HCT116 (cell line): ENCODE results near the gene HMCN1. TPM values are rescaled to one million over a fixed set of nuclear protein-coding genes. Genes with fewer than 3 reads are reported as not detected.

Experiments
- ATAC-seq: fragments of 200-7000 bp; cut with Tn5 transposase; 2 replicates; pipeline ENCODE4 v1.9.1; 2020; ENCODE audit warnings: mild to moderate bottlenecking, moderate library complexity
- BruUV-seq: library from RNA; stranded (reverse); fragments of 400-500 nt; replicated peaks from 2 replicates; lab custom pipeline; 2021; lab: Mats Ljungman, UMichigan
- CTCF ChIA-PET: fragments of 300-600 bp; sonication (Branson Sonifier 250); formaldehyde crosslinking; loops from one replicate; lab custom pipeline; 2021; ENCODE audit warnings: antibody characterized with exemption; lab: Charles Lee
- POLR2A ChIA-PET: fragments of 300-600, 350-600 bp; sonication (Branson Sonifier 250); formaldehyde crosslinking; loops from one replicate; lab custom pipeline; 2021; ENCODE audit warnings: antibody characterized with exemption; lab: Charles Lee
- RAD21 ChIA-PET, 2 experiments: fragments of 300-600 bp; sonication (Branson Sonifier 250); formaldehyde crosslinking; loops; one replicate each; lab custom pipeline; 2023; ENCODE audit warnings: low total read pairs in 2 of 2; ENCODE audit not compliant: uncharacterized antibody in 2 of 2, unreplicated experiment in 2 of 2, low non-redundant PET in 1 of 2; lab: Charles Lee
- DNase-seq: peaks from one replicate; pipeline ENCODE4 v3.0.0-alpha.2; 2010; ENCODE audit warnings: low read depth, low spot score
- H2AFZ ChIP-seq: fragments of 200-600 bp; shearing (Covaris generic), sonication (generic); 2 replicates; pipeline ENCODE4 v1.6.1; 2017; ENCODE audit warnings: low read depth, mixed run types, mixed read lengths, antibody characterized with exemption, low read length; ENCODE audit not compliant: poor library complexity, severe bottlenecking
- H3K27ac ChIP-seq: 2 replicates; pipeline ENCODE4 v1.5.1; 2012; ENCODE audit warnings: low read depth, low read length
- H3K27me3 ChIP-seq: fragments of 200-600 bp; sonication (generic); 2 replicates; pipeline ENCODE4 v1.6.1; 2016; ENCODE audit warnings: mixed run types, low read length, mixed read lengths; ENCODE audit not compliant: insufficient read depth
- H3K36me3 ChIP-seq, 2 experiments: fragments of 200-500 bp in 1 of 2; fragments of 200-600 bp in 1 of 2; sonication (Bioruptor generic) in 1 of 2; sonication (generic) in 1 of 2; 2 replicates each; pipeline versions ENCODE4 v1.5.1 to v1.6.1; 2014 to 2016; ENCODE audit warnings: low read length in 2 of 2, inconsistent platforms in 1 of 2, mixed read lengths in 1 of 2, mixed run types in 1 of 2; ENCODE audit not compliant: insufficient read depth in 2 of 2, control insufficient read depth in 1 of 2
- H3K4me1 ChIP-seq, 2 experiments: fragments of 200-600 bp in 1 of 2; sonication (generic) in 1 of 2; 2 replicates each; pipeline versions ENCODE4 v1.5.1 to v1.6.1; 2012 to 2017; ENCODE audit warnings: low read length in 2 of 2, inconsistent platforms in 1 of 2, mild to moderate bottlenecking in 1 of 2, mixed read lengths in 1 of 2, mixed run types in 1 of 2, moderate library complexity in 1 of 2; ENCODE audit not compliant: insufficient read depth in 2 of 2, control insufficient read depth in 1 of 2
- H3K4me2 ChIP-seq: fragments of 200-600 bp; sonication (generic); 2 replicates; pipeline ENCODE4 v1.6.1; 2017; ENCODE audit warnings: mixed run types, low read length, mixed read lengths
- H3K4me3 ChIP-seq, 2 experiments: fragments of 200-600 bp in 1 of 2; sonication (generic) in 1 of 2; replicated peaks in 1 of 2; 2 replicates each; pipeline ENCODE4 v1.5.1; 2011 to 2016; ENCODE audit warnings: low read length in 2 of 2, control low read depth in 1 of 2, low read depth in 1 of 2, mild to moderate bottlenecking in 1 of 2, mixed read lengths in 1 of 2, mixed run types in 1 of 2
- H3K79me2 ChIP-seq: fragments of 200-600 bp; sonication (generic); 2 replicates; pipeline ENCODE4 v1.6.1; 2017; ENCODE audit warnings: mild to moderate bottlenecking, mixed run types, low read length, moderate library complexity, mixed read lengths; ENCODE audit not compliant: insufficient read depth
- H3K9ac ChIP-seq: fragments of 200-600 bp; sonication (generic); 2 replicates; pipeline ENCODE4 v1.6.1; 2016; ENCODE audit warnings: low read length, mixed read lengths
- H3K9me2 ChIP-seq: fragments of 200-600 bp; sonication (generic), shearing (Covaris generic); 2 replicates; pipeline ENCODE4 v1.6.1; 2017; ENCODE audit warnings: mixed run types, mild to moderate bottlenecking, moderate library complexity; ENCODE audit not compliant: insufficient read depth
- H3K9me3 ChIP-seq, 2 experiments: fragments of 200-500 bp in 1 of 2; fragments of 200-600 bp in 1 of 2; sonication (Bioruptor generic) in 1 of 2; sonication (generic) in 1 of 2; 2 replicates each; pipeline ENCODE4 v1.6.1; 2014 to 2017; ENCODE audit warnings: low read length in 2 of 2, mixed read lengths in 2 of 2, inconsistent platforms in 1 of 2, low read depth in 1 of 2, mild to moderate bottlenecking in 1 of 2, mixed run types in 1 of 2, moderate library complexity in 1 of 2; ENCODE audit not compliant: control insufficient read depth in 1 of 2, insufficient read depth in 1 of 2
- H4K20me1 ChIP-seq: fragments of 200-600 bp; sonication (generic), shearing (Covaris generic); 2 replicates; pipeline ENCODE4 v1.6.1; 2017; ENCODE audit warnings: mixed run types, mild to moderate bottlenecking, moderate library complexity; ENCODE audit not compliant: insufficient read depth
- EZH2 ChIP-seq: fragments of 200-600 bp; sonication (generic); IDR thresholded peaks from 2 replicates; pipeline ENCODE4 v1.6.1; 2017; ENCODE audit warnings: antibody characterized with exemption, mixed run types
- FOSL1 ChIP-seq: IDR thresholded peaks from 2 replicates; pipeline ENCODE4 v1.6.1; 2012; ENCODE audit warnings: low read depth
- MAX ChIP-seq: IDR thresholded peaks from 2 replicates; pipeline ENCODE4 v1.6.1; 2012
- POLR2AphosphoS5 ChIP-seq: IDR thresholded peaks from 2 replicates; pipeline ENCODE4 v1.6.1; 2011; ENCODE audit warnings: mild to moderate bottlenecking, low read depth, low read length, moderate library complexity
- RAD21 ChIP-seq: IDR thresholded peaks from 2 replicates; pipeline ENCODE4 v1.6.1; 2012; ENCODE audit warnings: low read depth, mild to moderate bottlenecking
- REST ChIP-seq: IDR thresholded peaks from 2 replicates; pipeline ENCODE4 v1.6.1; 2012; ENCODE audit warnings: low read depth
- SRF ChIP-seq: IDR thresholded peaks from 2 replicates; pipeline ENCODE4 v1.6.1; 2012; ENCODE audit warnings: low read depth
- YY1 ChIP-seq: IDR thresholded peaks from 2 replicates; pipeline ENCODE4 v1.6.1; 2011; ENCODE audit warnings: low read length, low read depth, moderate library complexity, mild to moderate bottlenecking; ENCODE audit not compliant: insufficient replicate concordance; ENCODE audit errors: extremely low read depth
- ZNF274 ChIP-seq: fragments of 200-500 bp; sonication (Bioruptor generic); IDR thresholded peaks from 2 replicates; pipeline ENCODE4 v1.6.1; 2014; ENCODE audit warnings: mild to moderate bottlenecking, low read depth, low read length, inconsistent platforms
- intact Hi-C: fragments of 100-400 bp; cut with micrococcal nuclease; formaldehyde crosslinking; loops from 2 replicates; pipeline ENCODE4 v1.10.0; 2022
- total RNA-seq: library from RNA; stranded (reverse); gene quantifications from one replicate; pipeline ENCODE4 v1.2.1, GENCODE V29; 2021; ENCODE audit not compliant: unreplicated experiment

The HMCN1 gene
- total RNA-seq, 1 experiment from 2014 or later, result 0.59 TPM

- intact Hi-C loops, result no loop called here
- Histone ChIP-seq H3K4me2 (no peak overlapping the region), H3K9ac (no peak overlapping the region), H4K20me1 (no peaks in the 10 kb centered on the region), H3K36me3 (no peaks in the 10 kb centered on the region), H3K27ac (no peak overlapping the region), H2AFZ (no peak overlapping the region), H3K4me1 (no peaks in the 10 kb centered on the region), H3K4me3 (no peak overlapping the region), H3K9me2 (no peaks in the 10 kb centered on the region), H3K9me3 (no peaks in the 10 kb centered on the region), H3K27me3 (no peaks in the 10 kb centered on the region), H3K79me2 (no peaks in the 10 kb centered on the region)
- BruUV-seq, result no TSS peak
- no peak for DNase-seq
- RAD21 ChIA-PET, result no interaction called here
- TF ChIP-seq MAX, result no peak
- TF ChIP-seq POLR2AphosphoS5, result no peak
- TF ChIP-seq REST, result no peak
- TF ChIP-seq ZNF274, result no peak
- no peak for TF ChIP-seq YY1
- TF ChIP-seq SRF, result no peak
- TF ChIP-seq FOSL1, result no peak
- TF ChIP-seq EZH2, result no peak
- TF ChIP-seq RAD21, result no peak
- POLR2A ChIA-PET, result no interaction called here
- CTCF ChIA-PET, result no interaction called here
- no peak for ATAC-seq
Measured at GRCh38 chr1:185864331-185864730, 130.1 kb downstream of the HMCN1 start.
